GM23338 (cell line): ENCODE results near the gene SEC11A. TPM values are rescaled to one million over a fixed set of nuclear protein-coding genes. Genes with fewer than 3 reads are reported as not detected.

Experiments
- ATAC-seq: fragments of 200-7000 bp; cut with Tn5 transposase; 3 replicates; pipeline ENCODE4 v1.9.1; 2020
- DNase-seq: peaks from one replicate; pipeline ENCODE4 v3.0.0-alpha.2; 2015; ENCODE audit warnings: low spot score
- H2AFZ ChIP-seq: fragments of 200-600 bp; sonication (generic); 2 replicates; pipeline ENCODE4 v1.8.0; 2016; ENCODE audit warnings: antibody characterized with exemption, mild to moderate bottlenecking, moderate library complexity
- H3F3A ChIP-seq: fragments of 200-600 bp; sonication (generic); replicated peaks from 2 replicates; pipeline ENCODE4 v1.8.0; 2017; ENCODE audit warnings: antibody characterized with exemption, mixed run types, low read depth
- H3K27ac ChIP-seq: fragments of 200-600 bp; sonication (generic); 2 replicates; pipeline ENCODE4 v1.6.1; 2016; ENCODE audit warnings: low read depth
- H3K27me3 ChIP-seq: fragments of 200-600 bp; sonication (generic); 2 replicates; pipeline ENCODE4 v1.8.0; 2016; ENCODE audit warnings: mild to moderate bottlenecking, mixed run types, moderate library complexity; ENCODE audit not compliant: insufficient read depth
- H3K36me3 ChIP-seq: fragments of 200-600 bp; sonication (generic); 2 replicates; pipeline ENCODE4 v1.8.0; 2016; ENCODE audit warnings: mild to moderate bottlenecking; ENCODE audit not compliant: insufficient read depth
- H3K4me1 ChIP-seq: fragments of 200-600 bp; sonication (generic); 2 replicates; pipeline ENCODE4 v1.8.0; 2016; ENCODE audit warnings: mild to moderate bottlenecking, moderate library complexity; ENCODE audit not compliant: insufficient read depth
- H3K4me2 ChIP-seq: fragments of 200-600 bp; sonication (generic); 2 replicates; pipeline ENCODE4 v1.7.1; 2017; ENCODE audit warnings: mixed run types
- H3K4me3 ChIP-seq: fragments of 200-600 bp; sonication (generic); 2 replicates; pipeline ENCODE4 v1.6.1; 2016; ENCODE audit warnings: mixed run types
- H3K79me2 ChIP-seq: fragments of 200-600 bp; sonication (generic); replicated peaks from 2 replicates; pipeline ENCODE4 v1.8.0; 2017; ENCODE audit warnings: mild to moderate bottlenecking; ENCODE audit not compliant: insufficient read depth
- H3K9me2 ChIP-seq: fragments of 200-600 bp; sonication (generic); 2 replicates; pipeline ENCODE4 v1.8.0; 2017; ENCODE audit not compliant: insufficient read depth
- H4K20me1 ChIP-seq: fragments of 200-600 bp; sonication (generic); replicated peaks from 2 replicates; pipeline ENCODE4 v1.8.0; 2017; ENCODE audit warnings: mild to moderate bottlenecking; ENCODE audit not compliant: insufficient read depth
- H3K27ac Mint-ChIP-seq: 2 replicates; pipeline ENCODE4 v1.8.0; 2020; ENCODE audit warnings: inconsistent platforms, mild to moderate bottlenecking, moderate library complexity, mixed read lengths
- H3K27me3 Mint-ChIP-seq: 3 replicates; pipeline ENCODE4 v1.8.0; 2022; ENCODE audit warnings: low read depth, mild to moderate bottlenecking, moderate library complexity, mixed read lengths, inconsistent platforms; ENCODE audit not compliant: insufficient read depth, poor library complexity
- H3K36me3 Mint-ChIP-seq: 3 replicates; pipeline ENCODE4 v1.8.0; 2021; ENCODE audit warnings: low read depth, mild to moderate bottlenecking, inconsistent platforms, moderate library complexity, mixed read lengths
- H3K4me1 Mint-ChIP-seq: 3 replicates; pipeline ENCODE4 v1.8.0; 2020; ENCODE audit warnings: mild to moderate bottlenecking, inconsistent platforms, mixed read lengths
- H3K4me3 Mint-ChIP-seq: 3 replicates; pipeline ENCODE4 v1.8.0; 2021; ENCODE audit warnings: moderate library complexity, mild to moderate bottlenecking, inconsistent platforms, mixed read lengths
- H3K9me3 Mint-ChIP-seq: 3 replicates; pipeline ENCODE4 v1.8.0; 2020; ENCODE audit warnings: moderate library complexity, mild to moderate bottlenecking, inconsistent platforms, mixed read lengths
- EZH2 ChIP-seq: fragments of 200-600 bp; sonication (generic); IDR thresholded peaks from one replicate; pipeline ENCODE4 v1.8.0; 2017; ENCODE audit warnings: antibody characterized with exemption, mild to moderate bottlenecking, low read depth; ENCODE audit not compliant: unreplicated experiment
- JUNB ChIP-seq: IDR thresholded peaks from one replicate; pipeline ENCODE4 v1.6.1; 2016; ENCODE audit warnings: antibody characterized with exemption; ENCODE audit not compliant: unreplicated experiment
- NANOG ChIP-seq: IDR thresholded peaks from 2 replicates; pipeline ENCODE4 v1.6.1; 2016; ENCODE audit warnings: antibody characterized with exemption, borderline replicate concordance
- STAT1 ChIP-seq: IDR thresholded peaks from one replicate; pipeline ENCODE4 v1.6.1; 2016; ENCODE audit warnings: antibody characterized with exemption; ENCODE audit not compliant: unreplicated experiment
- ZNF331 ChIP-seq: fragments of 250-450 bp; sonication (Bioruptor Pico); IDR thresholded peaks from 2 replicates; pipeline ENCODE4 v1.5.0; 2020; ENCODE audit warnings: low read depth, mild to moderate bottlenecking, moderate library complexity
- polyA plus RNA-seq: library from polyadenylated mRNA; unstranded; fragments of >200 nt; fragmentation: Nextera tagmentation; extraction: Ambion mirVana; gene quantifications from 2 replicates; pipeline ENCODE4 v1.2.1, GENCODE V29; 2016
- total RNA-seq: library from RNA; depleted of rRNA; stranded (reverse); fragments of >200 nt; shearing (Covaris generic); gene quantifications from 2 replicates; pipeline ENCODE4 v1.2.3, GENCODE V29; 2014
- TF ChIP-seq, protein P1 (sequence below): fragments of 250-450 bp; sonication (Bioruptor Pico); IDR thresholded peaks from 2 replicates; pipeline ENCODE4 v1.5.0; 2020; ENCODE audit warnings: mild to moderate bottlenecking, moderate library complexity
- TF ChIP-seq, protein P2 (sequence below), 2 experiments: fragments of 200-600 bp in 1 of 2; sonication (generic) in 1 of 2; conservative IDR thresholded peaks; 2 replicates each; pipeline versions ENCODE4 v1.5.1 to v1.6.1; 2016 to 2017; ENCODE audit warnings: antibody characterized with exemption in 2 of 2, low read depth in 2 of 2, mild to moderate bottlenecking in 2 of 2, moderate library complexity in 1 of 2

The SEC11A gene
- total and polyA plus RNA-seq, 2 experiments from 2014 or later, result 191 to 257 TPM

DNA sequence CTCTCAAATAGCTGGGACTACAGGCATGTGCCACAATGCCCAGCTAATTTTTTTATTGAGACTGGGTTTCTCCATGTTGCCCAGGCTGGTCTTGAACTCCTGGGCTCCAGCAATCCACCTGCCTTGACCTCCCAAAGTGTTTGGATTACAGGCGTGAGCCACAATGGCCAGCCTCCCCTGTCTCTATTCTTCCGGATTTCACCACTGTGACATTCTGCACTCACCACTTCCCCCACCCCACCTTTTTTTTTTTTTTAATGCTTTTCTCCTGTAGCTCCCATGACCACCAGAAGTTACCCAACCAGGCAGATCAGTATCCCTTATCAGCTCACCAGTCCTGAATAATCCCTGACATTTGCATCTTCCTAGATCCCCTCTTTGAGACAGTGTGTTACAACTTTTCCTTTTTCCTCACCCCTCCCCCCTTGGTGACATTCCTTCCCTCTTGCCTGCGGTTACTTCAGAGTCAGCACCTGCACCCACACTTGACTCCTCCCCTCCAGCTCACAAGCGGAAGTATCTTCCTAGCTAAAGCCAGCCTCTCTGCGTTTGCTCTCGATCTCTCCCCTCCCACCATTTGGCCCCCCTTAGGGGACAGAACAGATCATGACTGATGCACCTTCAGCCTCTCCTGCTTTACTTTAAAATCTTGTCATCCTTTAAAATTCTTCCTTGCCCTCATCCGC is 19.0 kb upstream of the SEC11A start (continued):
- TF ChIP-seq, protein P1, sequence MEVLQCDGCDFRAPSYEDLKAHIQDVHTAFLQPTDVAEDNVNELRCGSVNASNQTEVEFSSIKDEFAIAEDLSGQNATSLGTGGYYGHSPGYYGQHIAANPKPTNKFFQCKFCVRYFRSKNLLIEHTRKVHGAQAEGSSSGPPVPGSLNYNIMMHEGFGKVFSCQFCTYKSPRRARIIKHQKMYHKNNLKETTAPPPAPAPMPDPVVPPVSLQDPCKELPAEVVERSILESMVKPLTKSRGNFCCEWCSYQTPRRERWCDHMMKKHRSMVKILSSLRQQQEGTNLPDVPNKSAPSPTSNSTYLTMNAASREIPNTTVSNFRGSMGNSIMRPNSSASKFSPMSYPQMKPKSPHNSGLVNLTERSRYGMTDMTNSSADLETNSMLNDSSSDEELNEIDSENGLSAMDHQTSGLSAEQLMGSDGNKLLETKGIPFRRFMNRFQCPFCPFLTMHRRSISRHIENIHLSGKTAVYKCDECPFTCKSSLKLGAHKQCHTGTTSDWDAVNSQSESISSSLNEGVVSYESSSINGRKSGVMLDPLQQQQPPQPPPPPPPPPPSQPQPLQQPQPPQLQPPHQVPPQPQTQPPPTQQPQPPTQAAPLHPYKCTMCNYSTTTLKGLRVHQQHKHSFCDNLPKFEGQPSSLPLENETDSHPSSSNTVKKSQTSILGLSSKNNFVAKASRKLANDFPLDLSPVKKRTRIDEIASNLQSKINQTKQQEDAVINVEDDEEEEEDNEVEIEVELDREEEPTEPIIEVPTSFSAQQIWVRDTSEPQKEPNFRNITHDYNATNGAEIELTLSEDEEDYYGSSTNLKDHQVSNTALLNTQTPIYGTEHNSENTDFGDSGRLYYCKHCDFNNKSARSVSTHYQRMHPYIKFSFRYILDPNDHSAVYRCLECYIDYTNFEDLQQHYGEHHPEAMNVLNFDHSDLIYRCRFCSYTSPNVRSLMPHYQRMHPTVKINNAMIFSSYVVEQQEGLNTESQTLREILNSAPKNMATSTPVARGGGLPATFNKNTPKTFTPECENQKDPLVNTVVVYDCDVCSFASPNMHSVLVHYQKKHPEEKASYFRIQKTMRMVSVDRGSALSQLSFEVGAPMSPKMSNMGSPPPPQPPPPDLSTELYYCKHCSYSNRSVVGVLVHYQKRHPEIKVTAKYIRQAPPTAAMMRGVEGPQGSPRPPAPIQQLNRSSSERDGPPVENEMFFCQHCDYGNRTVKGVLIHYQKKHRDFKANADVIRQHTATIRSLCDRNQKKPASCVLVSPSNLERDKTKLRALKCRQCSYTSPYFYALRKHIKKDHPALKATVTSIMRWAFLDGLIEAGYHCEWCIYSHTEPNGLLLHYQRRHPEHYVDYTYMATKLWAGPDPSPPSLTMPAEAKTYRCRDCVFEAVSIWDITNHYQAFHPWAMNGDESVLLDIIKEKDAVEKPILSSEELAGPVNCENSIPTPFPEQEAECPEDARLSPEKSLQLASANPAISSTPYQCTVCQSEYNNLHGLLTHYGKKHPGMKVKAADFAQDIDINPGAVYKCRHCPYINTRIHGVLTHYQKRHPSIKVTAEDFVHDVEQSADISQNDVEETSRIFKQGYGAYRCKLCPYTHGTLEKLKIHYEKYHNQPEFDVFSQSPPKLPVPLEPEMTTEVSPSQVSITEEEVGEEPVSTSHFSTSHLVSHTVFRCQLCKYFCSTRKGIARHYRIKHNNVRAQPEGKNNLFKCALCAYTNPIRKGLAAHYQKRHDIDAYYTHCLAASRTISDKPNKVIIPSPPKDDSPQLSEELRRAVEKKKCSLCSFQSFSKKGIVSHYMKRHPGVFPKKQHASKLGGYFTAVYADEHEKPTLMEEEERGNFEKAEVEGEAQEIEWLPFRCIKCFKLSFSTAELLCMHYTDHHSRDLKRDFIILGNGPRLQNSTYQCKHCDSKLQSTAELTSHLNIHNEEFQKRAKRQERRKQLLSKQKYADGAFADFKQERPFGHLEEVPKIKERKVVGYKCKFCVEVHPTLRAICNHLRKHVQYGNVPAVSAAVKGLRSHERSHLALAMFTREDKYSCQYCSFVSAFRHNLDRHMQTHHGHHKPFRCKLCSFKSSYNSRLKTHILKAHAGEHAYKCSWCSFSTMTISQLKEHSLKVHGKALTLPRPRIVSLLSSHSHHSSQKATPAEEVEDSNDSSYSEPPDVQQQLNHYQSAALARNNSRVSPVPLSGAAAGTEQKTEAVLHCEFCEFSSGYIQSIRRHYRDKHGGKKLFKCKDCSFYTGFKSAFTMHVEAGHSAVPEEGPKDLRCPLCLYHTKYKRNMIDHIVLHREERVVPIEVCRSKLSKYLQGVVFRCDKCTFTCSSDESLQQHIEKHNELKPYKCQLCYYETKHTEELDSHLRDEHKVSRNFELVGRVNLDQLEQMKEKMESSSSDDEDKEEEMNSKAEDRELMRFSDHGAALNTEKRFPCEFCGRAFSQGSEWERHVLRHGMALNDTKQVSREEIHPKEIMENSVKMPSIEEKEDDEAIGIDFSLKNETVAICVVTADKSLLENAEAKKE (CRISPR knock-in tag), result no peak
- TF ChIP-seq, protein P2, sequence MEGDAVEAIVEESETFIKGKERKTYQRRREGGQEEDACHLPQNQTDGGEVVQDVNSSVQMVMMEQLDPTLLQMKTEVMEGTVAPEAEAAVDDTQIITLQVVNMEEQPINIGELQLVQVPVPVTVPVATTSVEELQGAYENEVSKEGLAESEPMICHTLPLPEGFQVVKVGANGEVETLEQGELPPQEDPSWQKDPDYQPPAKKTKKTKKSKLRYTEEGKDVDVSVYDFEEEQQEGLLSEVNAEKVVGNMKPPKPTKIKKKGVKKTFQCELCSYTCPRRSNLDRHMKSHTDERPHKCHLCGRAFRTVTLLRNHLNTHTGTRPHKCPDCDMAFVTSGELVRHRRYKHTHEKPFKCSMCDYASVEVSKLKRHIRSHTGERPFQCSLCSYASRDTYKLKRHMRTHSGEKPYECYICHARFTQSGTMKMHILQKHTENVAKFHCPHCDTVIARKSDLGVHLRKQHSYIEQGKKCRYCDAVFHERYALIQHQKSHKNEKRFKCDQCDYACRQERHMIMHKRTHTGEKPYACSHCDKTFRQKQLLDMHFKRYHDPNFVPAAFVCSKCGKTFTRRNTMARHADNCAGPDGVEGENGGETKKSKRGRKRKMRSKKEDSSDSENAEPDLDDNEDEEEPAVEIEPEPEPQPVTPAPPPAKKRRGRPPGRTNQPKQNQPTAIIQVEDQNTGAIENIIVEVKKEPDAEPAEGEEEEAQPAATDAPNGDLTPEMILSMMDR (conservative IDR thresholded peaks at IDR 0.05; ENCODE audit: low read depth in 2 of 2), result no peak

DNA sequence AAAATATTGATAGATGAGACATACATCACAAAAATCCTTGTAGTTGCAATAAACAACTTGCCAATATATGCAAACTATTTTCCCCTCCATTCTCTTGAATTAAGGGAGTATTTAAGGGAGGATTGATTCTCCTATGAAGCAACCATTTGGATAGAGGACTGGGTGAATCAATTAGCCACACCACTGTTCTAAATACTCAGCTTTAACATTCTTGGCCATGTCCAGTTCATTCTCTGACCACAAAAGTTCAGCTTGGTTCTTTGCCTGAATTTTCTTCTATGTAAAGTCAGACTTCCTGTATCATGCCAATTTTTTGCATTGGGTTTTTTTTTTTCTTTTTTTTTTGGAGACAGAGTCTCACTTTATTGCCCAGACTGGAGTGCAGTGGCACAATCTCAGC is 15.8 kb upstream of the SEC11A start:
- Histone ChIP-seq H3K4me3 (no peak overlapping the region), H3K27ac (no peak overlapping the region), H2AFZ (no peak overlapping the region), H3K9me2 (no peaks in the 10 kb centered on the region), H3K27me3 (no peaks in the 10 kb centered on the region), H3K79me2 (no peaks in the 10 kb centered on the region), H4K20me1 (no peaks in the 10 kb centered on the region), H3K4me1 (peaks cover 16% of the 10 kb centered on the region), H3K4me2 (no peak overlapping the region), H3F3A (0 out of 2 replicates have a peak, but pooled peaks cover 5% of the 10 kb centered on the region), H3K36me3 (no peaks in the 10 kb centered on the region)
- Mint-ChIP-seq H3K27me3 (peaks cover 5% of the 10 kb centered on the region), H3K9me3 (no peaks in the 10 kb centered on the region; the same call in 2 of the 3 replicates), H3K4me3 (no peak overlapping the region), H3K27ac (no peak overlapping the region), H3K4me1 (peaks cover 20% of the 10 kb centered on the region), H3K36me3 (no peaks in the 10 kb centered on the region)
- DNase-seq (no peak), ATAC-seq (no peak)
- TF ChIP-seq STAT1, result no peak
- no peak for TF ChIP-seq JUNB
- TF ChIP-seq, protein P1 (CRISPR knock-in tag), result no peak
- TF ChIP-seq EZH2, result no peak
- no peak for TF ChIP-seq ZNF331 (CRISPR knock-in tag)
- TF ChIP-seq NANOG, result no peak
